ENCODE measurements around the gene OTOP2. TPM values are rescaled to one million over a fixed set of nuclear protein-coding genes. Genes with fewer than 3 reads are reported as not detected.
A peak's percentile ranks its signal among the peaks of the same experiment; 100 is the strongest.

OTOP2 gene
- total RNA-seq, 1 experiment from 2014 or later: not detected

DNA sequence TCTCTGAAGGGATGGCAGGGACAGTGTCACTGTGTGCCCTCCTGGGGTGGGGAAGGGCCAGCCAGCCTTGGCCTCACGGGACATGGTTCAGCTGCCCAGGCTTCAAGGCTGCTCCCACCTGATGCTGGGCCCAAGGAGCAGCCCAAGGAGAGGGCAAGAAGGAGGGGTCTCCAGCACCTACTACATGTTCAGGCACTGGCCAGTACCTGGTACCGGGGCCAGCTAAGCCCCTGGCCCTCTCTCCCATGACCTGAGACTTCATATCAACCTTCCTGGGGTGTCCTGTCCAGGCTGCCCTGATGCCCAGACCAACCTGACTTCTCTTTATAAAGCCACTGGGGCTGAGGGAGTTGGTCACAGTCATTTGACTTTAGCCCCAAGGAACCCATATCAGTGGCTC, 2.3 kb upstream of the OTOP2 start (continued):
- TF ChIP-seq, protein P1, sequence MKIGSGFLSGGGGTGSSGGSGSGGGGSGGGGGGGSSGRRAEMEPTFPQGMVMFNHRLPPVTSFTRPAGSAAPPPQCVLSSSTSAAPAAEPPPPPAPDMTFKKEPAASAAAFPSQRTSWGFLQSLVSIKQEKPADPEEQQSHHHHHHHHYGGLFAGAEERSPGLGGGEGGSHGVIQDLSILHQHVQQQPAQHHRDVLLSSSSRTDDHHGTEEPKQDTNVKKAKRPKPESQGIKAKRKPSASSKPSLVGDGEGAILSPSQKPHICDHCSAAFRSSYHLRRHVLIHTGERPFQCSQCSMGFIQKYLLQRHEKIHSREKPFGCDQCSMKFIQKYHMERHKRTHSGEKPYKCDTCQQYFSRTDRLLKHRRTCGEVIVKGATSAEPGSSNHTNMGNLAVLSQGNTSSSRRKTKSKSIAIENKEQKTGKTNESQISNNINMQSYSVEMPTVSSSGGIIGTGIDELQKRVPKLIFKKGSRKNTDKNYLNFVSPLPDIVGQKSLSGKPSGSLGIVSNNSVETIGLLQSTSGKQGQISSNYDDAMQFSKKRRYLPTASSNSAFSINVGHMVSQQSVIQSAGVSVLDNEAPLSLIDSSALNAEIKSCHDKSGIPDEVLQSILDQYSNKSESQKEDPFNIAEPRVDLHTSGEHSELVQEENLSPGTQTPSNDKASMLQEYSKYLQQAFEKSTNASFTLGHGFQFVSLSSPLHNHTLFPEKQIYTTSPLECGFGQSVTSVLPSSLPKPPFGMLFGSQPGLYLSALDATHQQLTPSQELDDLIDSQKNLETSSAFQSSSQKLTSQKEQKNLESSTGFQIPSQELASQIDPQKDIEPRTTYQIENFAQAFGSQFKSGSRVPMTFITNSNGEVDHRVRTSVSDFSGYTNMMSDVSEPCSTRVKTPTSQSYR (CRISPR knock-in tag; IDR thresholded peaks at IDR 0.05): no peak
- TF ChIP-seq ZNF138 (CRISPR knock-in tag; conservative IDR thresholded peaks at IDR 0.05): no peak
- TF ChIP-seq, protein P2, sequence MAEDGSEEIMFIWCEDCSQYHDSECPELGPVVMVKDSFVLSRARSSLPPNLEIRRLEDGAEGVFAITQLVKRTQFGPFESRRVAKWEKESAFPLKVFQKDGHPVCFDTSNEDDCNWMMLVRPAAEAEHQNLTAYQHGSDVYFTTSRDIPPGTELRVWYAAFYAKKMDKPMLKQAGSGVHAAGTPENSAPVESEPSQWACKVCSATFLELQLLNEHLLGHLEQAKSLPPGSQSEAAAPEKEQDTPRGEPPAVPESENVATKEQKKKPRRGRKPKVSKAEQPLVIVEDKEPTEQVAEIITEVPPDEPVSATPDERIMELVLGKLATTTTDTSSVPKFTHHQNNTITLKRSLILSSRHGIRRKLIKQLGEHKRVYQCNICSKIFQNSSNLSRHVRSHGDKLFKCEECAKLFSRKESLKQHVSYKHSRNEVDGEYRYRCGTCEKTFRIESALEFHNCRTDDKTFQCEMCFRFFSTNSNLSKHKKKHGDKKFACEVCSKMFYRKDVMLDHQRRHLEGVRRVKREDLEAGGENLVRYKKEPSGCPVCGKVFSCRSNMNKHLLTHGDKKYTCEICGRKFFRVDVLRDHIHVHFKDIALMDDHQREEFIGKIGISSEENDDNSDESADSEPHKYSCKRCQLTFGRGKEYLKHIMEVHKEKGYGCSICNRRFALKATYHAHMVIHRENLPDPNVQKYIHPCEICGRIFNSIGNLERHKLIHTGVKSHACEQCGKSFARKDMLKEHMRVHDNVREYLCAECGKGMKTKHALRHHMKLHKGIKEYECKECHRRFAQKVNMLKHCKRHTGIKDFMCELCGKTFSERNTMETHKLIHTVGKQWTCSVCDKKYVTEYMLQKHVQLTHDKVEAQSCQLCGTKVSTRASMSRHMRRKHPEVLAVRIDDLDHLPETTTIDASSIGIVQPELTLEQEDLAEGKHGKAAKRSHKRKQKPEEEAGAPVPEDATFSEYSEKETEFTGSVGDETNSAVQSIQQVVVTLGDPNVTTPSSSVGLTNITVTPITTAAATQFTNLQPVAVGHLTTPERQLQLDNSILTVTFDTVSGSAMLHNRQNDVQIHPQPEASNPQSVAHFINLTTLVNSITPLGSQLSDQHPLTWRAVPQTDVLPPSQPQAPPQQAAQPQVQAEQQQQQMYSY (CRISPR knock-in tag; IDR thresholded peaks at IDR 0.05): no peak
- TF ChIP-seq, protein P3, sequence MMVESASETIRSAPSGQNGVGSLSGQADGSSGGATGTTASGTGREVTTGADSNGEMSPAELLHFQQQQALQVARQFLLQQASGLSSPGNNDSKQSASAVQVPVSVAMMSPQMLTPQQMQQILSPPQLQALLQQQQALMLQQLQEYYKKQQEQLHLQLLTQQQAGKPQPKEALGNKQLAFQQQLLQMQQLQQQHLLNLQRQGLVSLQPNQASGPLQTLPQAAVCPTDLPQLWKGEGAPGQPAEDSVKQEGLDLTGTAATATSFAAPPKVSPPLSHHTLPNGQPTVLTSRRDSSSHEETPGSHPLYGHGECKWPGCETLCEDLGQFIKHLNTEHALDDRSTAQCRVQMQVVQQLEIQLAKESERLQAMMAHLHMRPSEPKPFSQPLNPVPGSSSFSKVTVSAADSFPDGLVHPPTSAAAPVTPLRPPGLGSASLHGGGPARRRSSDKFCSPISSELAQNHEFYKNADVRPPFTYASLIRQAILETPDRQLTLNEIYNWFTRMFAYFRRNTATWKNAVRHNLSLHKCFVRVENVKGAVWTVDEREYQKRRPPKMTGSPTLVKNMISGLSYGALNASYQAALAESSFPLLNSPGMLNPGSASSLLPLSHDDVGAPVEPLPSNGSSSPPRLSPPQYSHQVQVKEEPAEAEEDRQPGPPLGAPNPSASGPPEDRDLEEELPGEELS (CRISPR knock-in tag; IDR thresholded peaks at IDR 0.05): no peak
- no peak for TF ChIP-seq MYBL2 (CRISPR knock-in tag; IDR thresholded peaks at IDR 0.05)

DNA sequence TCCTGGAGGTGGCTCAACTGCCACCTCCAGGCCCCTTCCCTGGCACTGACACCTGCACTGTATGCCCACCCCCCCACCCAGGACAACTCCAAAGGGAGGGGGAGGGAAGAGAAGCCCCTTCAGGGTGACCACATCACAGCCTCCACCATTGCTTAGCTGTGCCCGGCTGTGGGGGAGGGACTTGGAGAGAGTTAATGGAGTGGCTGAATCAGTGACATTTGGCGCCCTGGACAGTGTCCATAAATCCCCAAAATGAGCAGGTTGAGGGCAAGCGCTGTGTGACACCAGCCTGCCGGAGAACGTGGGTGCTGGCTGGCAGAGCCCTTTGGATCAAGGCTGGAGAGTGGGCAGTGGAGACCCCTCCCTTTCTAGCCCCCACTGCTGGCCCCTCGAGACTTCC, 1.9 kb upstream of the OTOP2 start:
- no peak overlapping the region for H3K27ac Mint-ChIP-seq
- DNase-seq (ENCODE audit: low spot score): no peak
- H3K4me1 Mint-ChIP-seq: peaks cover 13% of the 10 kb centered on the region
- CTCF ChIA-PET: interaction anchor here (0.8 to 7.8 kb wide), 13 partner anchors 8 to 284 kb away, joined by 3 to 206 read pairs (median 4); partner anchors contain the start of genes CDR2L, HID1 and NUP85
- H3K9me3 Mint-ChIP-seq: no peaks in the 10 kb centered on the region
- H3K36me3 Mint-ChIP-seq: no peaks in the 10 kb centered on the region
- POLR2A ChIA-PET: no interaction called here
- TF ChIP-seq TP53 (CRISPR knock-in tag; IDR thresholded peaks at IDR 0.05) (no peak), ZNF396 (CRISPR knock-in tag; IDR thresholded peaks at IDR 0.05; ENCODE audit: borderline replicate concordance) (no peak), TEAD4 (CRISPR knock-in tag; IDR thresholded peaks at IDR 0.05) (no peak)
- TF ChIP-seq, protein P4, sequence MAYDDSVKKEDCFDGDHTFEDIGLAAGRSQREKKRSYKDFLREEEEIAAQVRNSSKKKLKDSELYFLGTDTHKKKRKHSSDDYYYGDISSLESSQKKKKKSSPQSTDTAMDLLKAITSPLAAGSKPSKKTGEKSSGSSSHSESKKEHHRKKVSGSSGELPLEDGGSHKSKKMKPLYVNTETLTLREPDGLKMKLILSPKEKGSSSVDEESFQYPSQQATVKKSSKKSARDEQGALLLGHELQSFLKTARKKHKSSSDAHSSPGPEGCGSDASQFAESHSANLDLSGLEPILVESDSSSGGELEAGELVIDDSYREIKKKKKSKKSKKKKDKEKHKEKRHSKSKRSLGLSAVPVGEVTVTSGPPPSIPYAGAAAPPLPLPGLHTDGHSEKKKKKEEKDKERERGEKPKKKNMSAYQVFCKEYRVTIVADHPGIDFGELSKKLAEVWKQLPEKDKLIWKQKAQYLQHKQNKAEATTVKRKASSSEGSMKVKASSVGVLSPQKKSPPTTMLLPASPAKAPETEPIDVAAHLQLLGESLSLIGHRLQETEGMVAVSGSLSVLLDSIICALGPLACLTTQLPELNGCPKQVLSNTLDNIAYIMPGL (CRISPR knock-in tag; IDR thresholded peaks at IDR 0.05): no peak
- TF ChIP-seq, protein P5, sequence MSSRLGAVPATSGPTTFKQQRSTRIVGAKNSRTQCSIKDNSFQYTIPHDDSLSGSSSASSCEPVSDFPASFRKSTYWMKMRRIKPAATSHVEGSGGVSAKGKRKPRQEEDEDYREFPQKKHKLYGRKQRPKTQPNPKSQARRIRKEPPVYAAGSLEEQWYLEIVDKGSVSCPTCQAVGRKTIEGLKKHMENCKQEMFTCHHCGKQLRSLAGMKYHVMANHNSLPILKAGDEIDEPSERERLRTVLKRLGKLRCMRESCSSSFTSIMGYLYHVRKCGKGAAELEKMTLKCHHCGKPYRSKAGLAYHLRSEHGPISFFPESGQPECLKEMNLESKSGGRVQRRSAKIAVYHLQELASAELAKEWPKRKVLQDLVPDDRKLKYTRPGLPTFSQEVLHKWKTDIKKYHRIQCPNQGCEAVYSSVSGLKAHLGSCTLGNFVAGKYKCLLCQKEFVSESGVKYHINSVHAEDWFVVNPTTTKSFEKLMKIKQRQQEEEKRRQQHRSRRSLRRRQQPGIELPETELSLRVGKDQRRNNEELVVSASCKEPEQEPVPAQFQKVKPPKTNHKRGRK (CRISPR knock-in tag; IDR thresholded peaks at IDR 0.05; ENCODE audit: borderline replicate concordance): no peak
- no peak for ATAC-seq
- H3K27me3 Mint-ChIP-seq (ENCODE audit: low read depth): peaks cover 59% of the 10 kb centered on the region
- peak overlapping the region; percentile 70 for H3K4me3 Mint-ChIP-seq
